ENCODE data around the gene NES. TPM values are rescaled to one million over a fixed set of nuclear protein-coding genes. Genes with fewer than 3 reads are reported as not detected.

The NES gene, protein sequence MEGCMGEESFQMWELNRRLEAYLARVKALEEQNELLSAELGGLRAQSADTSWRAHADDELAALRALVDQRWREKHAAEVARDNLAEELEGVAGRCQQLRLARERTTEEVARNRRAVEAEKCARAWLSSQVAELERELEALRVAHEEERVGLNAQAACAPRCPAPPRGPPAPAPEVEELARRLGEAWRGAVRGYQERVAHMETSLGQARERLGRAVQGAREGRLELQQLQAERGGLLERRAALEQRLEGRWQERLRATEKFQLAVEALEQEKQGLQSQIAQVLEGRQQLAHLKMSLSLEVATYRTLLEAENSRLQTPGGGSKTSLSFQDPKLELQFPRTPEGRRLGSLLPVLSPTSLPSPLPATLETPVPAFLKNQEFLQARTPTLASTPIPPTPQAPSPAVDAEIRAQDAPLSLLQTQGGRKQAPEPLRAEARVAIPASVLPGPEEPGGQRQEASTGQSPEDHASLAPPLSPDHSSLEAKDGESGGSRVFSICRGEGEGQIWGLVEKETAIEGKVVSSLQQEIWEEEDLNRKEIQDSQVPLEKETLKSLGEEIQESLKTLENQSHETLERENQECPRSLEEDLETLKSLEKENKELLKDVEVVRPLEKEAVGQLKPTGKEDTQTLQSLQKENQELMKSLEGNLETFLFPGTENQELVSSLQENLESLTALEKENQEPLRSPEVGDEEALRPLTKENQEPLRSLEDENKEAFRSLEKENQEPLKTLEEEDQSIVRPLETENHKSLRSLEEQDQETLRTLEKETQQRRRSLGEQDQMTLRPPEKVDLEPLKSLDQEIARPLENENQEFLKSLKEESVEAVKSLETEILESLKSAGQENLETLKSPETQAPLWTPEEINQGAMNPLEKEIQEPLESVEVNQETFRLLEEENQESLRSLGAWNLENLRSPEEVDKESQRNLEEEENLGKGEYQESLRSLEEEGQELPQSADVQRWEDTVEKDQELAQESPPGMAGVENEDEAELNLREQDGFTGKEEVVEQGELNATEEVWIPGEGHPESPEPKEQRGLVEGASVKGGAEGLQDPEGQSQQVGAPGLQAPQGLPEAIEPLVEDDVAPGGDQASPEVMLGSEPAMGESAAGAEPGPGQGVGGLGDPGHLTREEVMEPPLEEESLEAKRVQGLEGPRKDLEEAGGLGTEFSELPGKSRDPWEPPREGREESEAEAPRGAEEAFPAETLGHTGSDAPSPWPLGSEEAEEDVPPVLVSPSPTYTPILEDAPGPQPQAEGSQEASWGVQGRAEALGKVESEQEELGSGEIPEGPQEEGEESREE (N-terminal part only)
- 10.6 and 46.1 TPM in 2 replicates for total RNA-seq (2012; rRNA removed)

GRCh38 chr1:156676820-156677615 is at the start of gene NES:
TSS of gene NES (minus strand) at chr1:156677407. CDS start at chr1:156677264, 143 bp downstream.
- H3K9ac ChIP-seq (ENCODE audit: low read depth, low read length), result peak within 1 kb of the TSS; percentile 85
- peak within 1 kb of the TSS; percentile 71 for H3K4me3 ChIP-seq (ENCODE audit: low read length)
- peaks cover 34% of the 10 kb centered on the region for H3K4me1 ChIP-seq (ENCODE audit: control insufficient read depth, insufficient read depth, low read length)
- H3K36me3 ChIP-seq (ENCODE audit: insufficient read depth, low read length), result peaks cover 6% of the 10 kb centered on the region
- peaks cover 29% of the 10 kb centered on the region for H3K27me3 ChIP-seq (ENCODE audit: control insufficient read depth, insufficient read depth, low read length)
- no peaks in the 10 kb centered on the region for H3K9me3 ChIP-seq (replicated peaks; ENCODE audit: low read length)
- H3K4me2 ChIP-seq (ENCODE audit: low read length), result peak within 1 kb of the TSS; percentile 84

DNA sequence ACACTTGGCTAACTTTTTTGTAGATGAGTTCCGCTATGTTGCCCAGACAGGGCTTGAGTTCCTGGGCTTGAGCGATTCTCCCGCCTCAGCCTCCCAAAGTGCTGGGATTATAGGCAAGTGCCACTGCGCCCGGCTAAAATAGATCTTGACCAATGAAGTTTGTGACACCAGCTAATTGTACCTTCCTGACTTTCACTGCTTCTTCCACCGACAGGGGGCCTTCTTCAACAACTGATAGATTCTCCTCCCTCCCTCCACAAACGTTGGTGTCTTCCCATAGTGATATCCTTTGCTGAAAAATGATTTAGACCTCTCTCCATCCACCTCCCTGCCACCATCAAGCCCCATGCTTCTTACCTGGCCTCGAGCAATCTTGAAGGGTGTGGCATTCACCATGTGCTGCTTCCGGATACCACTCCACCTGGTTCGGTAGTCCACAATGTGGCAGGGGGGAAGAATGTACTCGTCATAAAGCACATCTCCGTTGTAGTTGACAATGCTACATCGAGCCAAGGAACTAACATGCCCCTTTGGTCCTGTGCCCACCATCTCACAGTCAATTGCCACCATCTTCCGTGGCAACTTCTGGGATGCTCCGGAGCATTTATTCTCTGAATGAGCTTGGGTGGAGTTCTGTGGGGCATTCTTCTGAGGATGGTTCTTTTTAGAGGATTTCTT is 49.5 kb upstream of the NES start:
- peaks cover 30% of the 10 kb centered on the region for H3K36me3 ChIP-seq (ENCODE audit: insufficient read depth, low read length)
- H3K27me3 ChIP-seq (ENCODE audit: control insufficient read depth, insufficient read depth, low read length), result no peaks in the 10 kb centered on the region
- H3K9me3 ChIP-seq (replicated peaks; ENCODE audit: low read length), result no peaks in the 10 kb centered on the region
- H3K4me1 ChIP-seq (ENCODE audit: control insufficient read depth, insufficient read depth, low read length), result peaks cover 33% of the 10 kb centered on the region
- H3K4me2 ChIP-seq (ENCODE audit: low read length), result peak overlapping the region; percentile 80
- peak overlapping the region; percentile 93 for H3K4me3 ChIP-seq (ENCODE audit: low read length)
- H3K9ac ChIP-seq (ENCODE audit: low read depth, low read length), result peak overlapping the region; percentile 94

GRCh38 chr1:156725683-156726280 is 48.6 kb upstream of the NES start:
- Histone ChIP-seq H3K9me3 (replicated peaks; ENCODE audit: low read length) (no peaks in the 10 kb centered on the region), H3K27me3 (ENCODE audit: control insufficient read depth, insufficient read depth, low read length) (no peaks in the 10 kb centered on the region), H3K4me1 (ENCODE audit: control insufficient read depth, insufficient read depth, low read length) (peaks cover 33% of the 10 kb centered on the region), H3K4me3 (ENCODE audit: low read length) (peak overlapping the region; percentile 93), H3K36me3 (ENCODE audit: insufficient read depth, low read length) (peaks cover 39% of the 10 kb centered on the region), H3K9ac (ENCODE audit: low read depth, low read length) (peak overlapping the region; percentile 54), H3K4me2 (ENCODE audit: low read length) (peak overlapping the region; percentile 80)

- Histone ChIP-seq H3K4me3 (ENCODE audit: low read length) (no peak overlapping the region), H3K9me3 (replicated peaks; ENCODE audit: low read length) (no peaks in the 10 kb centered on the region), H3K4me1 (ENCODE audit: control insufficient read depth, insufficient read depth, low read length) (peaks cover 14% of the 10 kb centered on the region), H3K4me2 (ENCODE audit: low read length) (no peak overlapping the region), H3K9ac (ENCODE audit: low read depth, low read length) (no peak overlapping the region), H3K27me3 (ENCODE audit: control insufficient read depth, insufficient read depth, low read length) (no peaks in the 10 kb centered on the region), H3K36me3 (ENCODE audit: insufficient read depth, low read length) (peaks cover 42% of the 10 kb centered on the region)
Observed at GRCh38 chr1:156721535-156721934, 44.3 kb upstream of the NES start.

DNA sequence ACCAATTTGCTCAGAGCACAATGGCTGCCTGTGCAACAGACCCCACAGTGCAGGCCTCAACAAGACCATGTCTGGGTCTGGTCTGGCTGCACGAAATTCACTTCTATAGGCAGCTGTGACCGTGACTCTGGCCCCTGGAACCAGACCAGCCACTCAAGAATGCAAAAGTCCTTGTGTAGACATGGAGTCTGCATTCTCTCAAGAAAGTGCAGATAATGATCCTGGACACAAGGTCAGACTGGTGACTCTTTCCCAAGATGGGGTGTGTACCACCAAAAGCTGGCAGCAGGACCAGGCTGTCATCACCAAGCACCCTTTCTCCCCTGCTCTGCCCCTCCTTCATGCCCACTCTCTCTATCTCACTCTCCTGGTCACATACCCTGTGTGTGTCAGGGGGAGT is 43.9 kb upstream of the NES start:
- Histone ChIP-seq H3K4me1 (ENCODE audit: control insufficient read depth, insufficient read depth, low read length) (peaks cover 10% of the 10 kb centered on the region), H3K9me3 (replicated peaks; ENCODE audit: low read length) (no peaks in the 10 kb centered on the region), H3K36me3 (ENCODE audit: insufficient read depth, low read length) (peaks cover 42% of the 10 kb centered on the region), H3K27me3 (ENCODE audit: control insufficient read depth, insufficient read depth, low read length) (no peaks in the 10 kb centered on the region), H3K4me2 (ENCODE audit: low read length) (no peak overlapping the region), H3K9ac (ENCODE audit: low read depth, low read length) (no peak overlapping the region), H3K4me3 (ENCODE audit: low read length) (no peak overlapping the region)

GRCh38 chr1:156717351-156717750 is 40.1 kb upstream of the NES start:
- peaks cover 16% of the 10 kb centered on the region for H3K36me3 ChIP-seq (ENCODE audit: insufficient read depth, low read length)
- H3K4me3 ChIP-seq (ENCODE audit: low read length), result no peak overlapping the region
- H3K27me3 ChIP-seq (ENCODE audit: control insufficient read depth, insufficient read depth, low read length), result no peaks in the 10 kb centered on the region
- H3K9ac ChIP-seq (ENCODE audit: low read depth, low read length), result no peak overlapping the region
- no peak overlapping the region for H3K4me2 ChIP-seq (ENCODE audit: low read length)
- H3K4me1 ChIP-seq (ENCODE audit: control insufficient read depth, insufficient read depth, low read length), result no peaks in the 10 kb centered on the region
- no peaks in the 10 kb centered on the region for H3K9me3 ChIP-seq (replicated peaks; ENCODE audit: low read length)

GRCh38 chr1:156714830-156715229 is 37.6 kb upstream of the NES start:
- H3K36me3 ChIP-seq (ENCODE audit: insufficient read depth, low read length), result no peaks in the 10 kb centered on the region
- H3K9me3 ChIP-seq (replicated peaks; ENCODE audit: low read length), result no peaks in the 10 kb centered on the region
- H3K9ac ChIP-seq (ENCODE audit: low read depth, low read length), result no peak overlapping the region
- H3K4me2 ChIP-seq (ENCODE audit: low read length), result no peak overlapping the region
- H3K4me1 ChIP-seq (ENCODE audit: control insufficient read depth, insufficient read depth, low read length), result peaks cover 9% of the 10 kb centered on the region
- no peaks in the 10 kb centered on the region for H3K27me3 ChIP-seq (ENCODE audit: control insufficient read depth, insufficient read depth, low read length)
- H3K4me3 ChIP-seq (ENCODE audit: low read length), result no peak overlapping the region

GRCh38 chr1:156712626-156713025 is 35.4 kb upstream of the NES start:
- Histone ChIP-seq H3K4me3 (ENCODE audit: low read length) (no peak overlapping the region), H3K4me2 (ENCODE audit: low read length) (no peak overlapping the region)

DNA sequence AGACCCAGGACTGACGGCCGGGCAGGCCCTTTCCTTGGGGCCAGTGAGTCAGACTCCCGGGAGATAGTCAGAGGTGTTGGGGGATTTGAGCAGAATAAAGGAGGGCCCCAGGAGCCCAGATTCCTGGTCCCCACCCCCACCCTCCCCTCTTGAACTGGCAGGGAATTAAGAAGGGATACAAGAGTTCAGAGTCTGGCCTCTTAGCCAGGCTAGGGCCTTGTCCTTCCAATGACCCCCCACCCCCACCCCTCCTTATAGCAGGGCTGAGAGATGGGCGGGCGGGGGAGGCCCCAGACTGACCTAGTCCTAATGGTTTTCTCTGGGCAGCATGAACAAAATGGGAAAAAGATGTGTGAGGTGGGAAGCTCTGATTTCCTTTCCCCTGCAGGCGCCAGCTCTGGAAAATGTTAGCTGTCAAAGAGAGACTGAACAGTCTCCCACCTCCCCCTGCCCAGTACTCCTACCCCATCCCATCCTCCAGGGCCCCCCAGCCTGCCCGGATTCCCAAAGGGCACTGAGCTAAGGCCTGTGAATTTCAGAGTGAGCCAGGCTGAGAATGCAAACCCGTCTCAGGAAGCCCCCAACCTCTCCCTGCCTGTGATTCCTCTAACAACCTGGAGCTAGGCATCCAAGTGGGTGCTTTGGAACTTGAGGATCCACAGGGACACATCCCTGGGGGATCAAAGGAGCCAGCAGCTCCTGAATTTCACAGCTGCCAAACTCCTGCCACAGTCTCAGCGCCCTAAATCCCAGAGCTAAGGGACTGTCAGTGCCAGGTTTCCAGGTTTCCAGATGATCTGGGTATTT is 34.0 kb upstream of the NES start:
- Histone ChIP-seq H3K27me3 (ENCODE audit: control insufficient read depth, insufficient read depth, low read length) (peaks cover 3% of the 10 kb centered on the region), H3K9me3 (replicated peaks; ENCODE audit: low read length) (no peaks in the 10 kb centered on the region), H3K9ac (ENCODE audit: low read depth, low read length) (no peak overlapping the region), H3K4me2 (ENCODE audit: low read length) (no peak overlapping the region), H3K4me1 (ENCODE audit: control insufficient read depth, insufficient read depth, low read length) (peaks cover 27% of the 10 kb centered on the region), H3K4me3 (ENCODE audit: low read length) (no peak overlapping the region), H3K36me3 (ENCODE audit: insufficient read depth, low read length) (no peaks in the 10 kb centered on the region)

More at GRCh38 chr1:156712626-156713025, 35.4 kb upstream of the NES start:
- Histone ChIP-seq H3K27me3 (ENCODE audit: control insufficient read depth, insufficient read depth, low read length) (no peaks in the 10 kb centered on the region), H3K9me3 (replicated peaks; ENCODE audit: low read length) (no peaks in the 10 kb centered on the region), H3K4me1 (ENCODE audit: control insufficient read depth, insufficient read depth, low read length) (peaks cover 17% of the 10 kb centered on the region), H3K9ac (ENCODE audit: low read depth, low read length) (no peak overlapping the region), H3K36me3 (ENCODE audit: insufficient read depth, low read length) (no peaks in the 10 kb centered on the region)

Measured in skeletal muscle satellite cell (primary cell).